ENCODE data around the gene URI1. TPM values are rescaled to one million over a fixed set of nuclear protein-coding genes. Genes with fewer than 3 reads are reported as not detected.
"Not testable (repeated sequence)": the region's sequence is repeated elsewhere in the genome, so short reads cannot be mapped to it uniquely, and the experiment has no call there.

The URI1 gene
- total RNA-seq, 1 experiment from 2014 or later, result 56.0 TPM

DNA sequence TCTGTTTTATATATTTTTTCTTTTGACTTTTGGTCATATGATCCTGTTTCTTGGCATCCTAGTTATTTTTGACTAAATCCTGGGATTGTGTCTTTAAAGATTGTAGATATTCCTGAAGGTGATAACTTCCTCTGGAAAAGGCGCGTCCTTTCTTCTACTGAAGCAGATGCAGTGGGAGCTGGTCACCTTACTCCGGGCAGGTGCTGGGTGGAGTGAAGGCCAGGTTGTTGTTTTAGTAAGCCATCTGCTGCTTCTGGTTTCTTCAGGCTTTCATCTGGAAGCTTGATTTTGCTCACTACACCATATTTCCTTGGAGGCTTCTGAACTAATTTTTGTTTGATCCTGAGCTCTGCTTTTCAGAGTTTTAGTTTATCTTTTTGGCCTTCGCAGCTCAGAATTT, 21.5 kb downstream of the URI1 start:
- H3K9me3 ChIP-seq (ENCODE audit: insufficient read depth, low read depth), result no peaks in the 10 kb centered on the region
- no peaks in the 10 kb centered on the region for H3K27me3 ChIP-seq (ENCODE audit: insufficient read depth, low read depth)
- H3K79me2 ChIP-seq (ENCODE audit: low read depth), result peaks cover 94% of the 10 kb centered on the region
- CTCF ChIA-PET, result no interaction called here
- peaks cover 11% of the 10 kb centered on the region; the same call in 1 of the 2 replicates for H3F3A ChIP-seq (ENCODE audit: insufficient read depth, low read depth)
- POLR2A ChIA-PET (ENCODE audit: unreplicated experiment), result interaction anchor here (0.8 kb wide), 1 partner anchor 357 kb away, joined by 5 read pairs; the partner anchor contains the start of gene POP4
- no peak for TF ChIP-seq EZH2 (IDR thresholded peaks at IDR 0.05; ENCODE audit: low read depth)
- TF ChIP-seq, protein P1, sequence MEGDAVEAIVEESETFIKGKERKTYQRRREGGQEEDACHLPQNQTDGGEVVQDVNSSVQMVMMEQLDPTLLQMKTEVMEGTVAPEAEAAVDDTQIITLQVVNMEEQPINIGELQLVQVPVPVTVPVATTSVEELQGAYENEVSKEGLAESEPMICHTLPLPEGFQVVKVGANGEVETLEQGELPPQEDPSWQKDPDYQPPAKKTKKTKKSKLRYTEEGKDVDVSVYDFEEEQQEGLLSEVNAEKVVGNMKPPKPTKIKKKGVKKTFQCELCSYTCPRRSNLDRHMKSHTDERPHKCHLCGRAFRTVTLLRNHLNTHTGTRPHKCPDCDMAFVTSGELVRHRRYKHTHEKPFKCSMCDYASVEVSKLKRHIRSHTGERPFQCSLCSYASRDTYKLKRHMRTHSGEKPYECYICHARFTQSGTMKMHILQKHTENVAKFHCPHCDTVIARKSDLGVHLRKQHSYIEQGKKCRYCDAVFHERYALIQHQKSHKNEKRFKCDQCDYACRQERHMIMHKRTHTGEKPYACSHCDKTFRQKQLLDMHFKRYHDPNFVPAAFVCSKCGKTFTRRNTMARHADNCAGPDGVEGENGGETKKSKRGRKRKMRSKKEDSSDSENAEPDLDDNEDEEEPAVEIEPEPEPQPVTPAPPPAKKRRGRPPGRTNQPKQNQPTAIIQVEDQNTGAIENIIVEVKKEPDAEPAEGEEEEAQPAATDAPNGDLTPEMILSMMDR (conservative IDR thresholded peaks at IDR 0.05), result no peak
- no peaks in the 10 kb centered on the region for H3K4me1 ChIP-seq (replicated peaks; ENCODE audit: insufficient read depth)
- no peak overlapping the region for H3K4me3 ChIP-seq
- intact Hi-C loops (cut with micrococcal nuclease; ENCODE audit: unreplicated experiment), result no loop called here
- BruUV-seq (replicated peaks), result no TSS peak
- no peak for DNase-seq
- no peak overlapping the region for H3K27ac ChIP-seq
- no peaks in the 10 kb centered on the region for H3K9me2 ChIP-seq (ENCODE audit: insufficient read depth)
- H4K20me1 ChIP-seq (ENCODE audit: insufficient read depth), result peaks cover 81% of the 10 kb centered on the region
- no peak overlapping the region for H2AFZ ChIP-seq
- no peaks in the 10 kb centered on the region for H3K36me3 ChIP-seq (ENCODE audit: low read depth)
- no peak overlapping the region for H3K4me2 ChIP-seq

DNA sequence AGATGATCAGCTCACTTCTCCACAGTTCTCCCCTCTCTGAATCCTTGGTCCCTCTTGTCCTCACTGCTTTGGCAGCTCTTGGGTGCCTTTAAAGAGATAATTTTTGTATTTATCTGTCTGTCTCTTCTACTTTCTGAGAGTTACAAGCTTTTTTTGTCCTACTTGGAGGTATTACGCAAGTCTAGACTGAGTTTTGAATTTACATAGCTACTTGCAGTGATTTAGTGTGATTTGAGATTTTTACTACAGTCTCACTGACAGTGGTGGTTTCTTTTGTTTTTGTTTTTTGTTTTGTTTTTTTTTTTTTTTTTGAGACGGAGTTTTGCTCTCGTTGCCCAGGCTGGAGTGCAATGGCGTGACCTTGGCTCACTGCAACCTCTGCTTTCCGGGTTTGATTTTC, 22.1 kb downstream of the URI1 start:
- CTCF ChIA-PET, result no interaction called here
- POLR2A ChIA-PET (ENCODE audit: unreplicated experiment), result interaction anchor here (0.8 kb wide), 1 partner anchor 358 kb away, joined by 5 read pairs; the partner anchor contains the start of gene POP4
- Histone ChIP-seq H3K4me1 (replicated peaks; ENCODE audit: insufficient read depth) (no peaks in the 10 kb centered on the region), H2AFZ (no peak overlapping the region), H3K79me2 (ENCODE audit: low read depth) (peaks cover 94% of the 10 kb centered on the region), H3K9me2 (ENCODE audit: insufficient read depth) (no peaks in the 10 kb centered on the region), H3F3A (ENCODE audit: insufficient read depth, low read depth) (peaks cover 11% of the 10 kb centered on the region; the same call in 1 of the 2 replicates), H3K27me3 (ENCODE audit: insufficient read depth, low read depth) (no peaks in the 10 kb centered on the region), H3K27ac (no peak overlapping the region), H3K4me2 (no peak overlapping the region), H4K20me1 (ENCODE audit: insufficient read depth) (peaks cover 83% of the 10 kb centered on the region), H3K4me3 (no peak overlapping the region), H3K9me3 (ENCODE audit: insufficient read depth, low read depth) (no peaks in the 10 kb centered on the region), H3K36me3 (ENCODE audit: low read depth) (no peaks in the 10 kb centered on the region)
- no peak for TF ChIP-seq EZH2 (IDR thresholded peaks at IDR 0.05; ENCODE audit: low read depth)
- TF ChIP-seq, protein P1 (conservative IDR thresholded peaks at IDR 0.05), result no peak
- no peak for DNase-seq
- intact Hi-C loops (cut with micrococcal nuclease; ENCODE audit: unreplicated experiment), result no loop called here
- BruUV-seq (replicated peaks), result no TSS peak

DNA sequence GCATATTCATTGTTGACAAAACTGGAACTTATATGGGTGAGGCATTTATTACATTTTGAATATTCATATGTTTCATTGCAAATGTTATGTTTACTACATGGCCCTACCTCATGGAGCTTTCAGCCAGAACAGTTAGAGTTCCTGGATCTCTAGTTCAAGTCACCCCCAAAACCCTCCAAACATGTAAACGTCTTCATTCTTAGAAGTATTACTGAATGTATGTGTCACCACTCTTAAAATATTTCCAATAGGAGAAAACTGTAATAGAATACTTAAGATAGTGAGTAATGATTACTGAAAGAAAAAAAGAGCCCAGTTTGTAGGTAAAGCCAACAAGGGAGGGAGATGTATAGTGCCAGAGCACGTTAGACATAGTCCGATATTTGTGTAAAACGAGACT, 23.5 kb downstream of the URI1 start:
- peaks cover 94% of the 10 kb centered on the region for H3K79me2 ChIP-seq (ENCODE audit: low read depth)
- H2AFZ ChIP-seq, result no peak overlapping the region
- no peaks in the 10 kb centered on the region for H3K9me3 ChIP-seq (ENCODE audit: insufficient read depth, low read depth)
- ChIA-PET POLR2A (ENCODE audit: unreplicated experiment) (interaction anchor here (0.7 kb wide), 1 partner anchor 153 kb away, joined by 7 read pairs; no protein-coding TSS in a partner anchor), CTCF (no interaction called here)
- H3K4me3 ChIP-seq, result no peak overlapping the region
- H3K4me2 ChIP-seq, result no peak overlapping the region
- DNase-seq, result no peak
- no peaks in the 10 kb centered on the region for H3K4me1 ChIP-seq (replicated peaks; ENCODE audit: insufficient read depth)
- intact Hi-C loops (cut with micrococcal nuclease; ENCODE audit: unreplicated experiment), result no loop called here
- no peak overlapping the region for H3K27ac ChIP-seq
- TF ChIP-seq EZH2 (IDR thresholded peaks at IDR 0.05; ENCODE audit: low read depth), result no peak
- TF ChIP-seq, protein P1 (conservative IDR thresholded peaks at IDR 0.05), result no peak
- H4K20me1 ChIP-seq (ENCODE audit: insufficient read depth), result peaks cover 82% of the 10 kb centered on the region
- peaks cover 11% of the 10 kb centered on the region; the same call in 1 of the 2 replicates for H3F3A ChIP-seq (ENCODE audit: insufficient read depth, low read depth)
- H3K36me3 ChIP-seq (ENCODE audit: low read depth), result no peaks in the 10 kb centered on the region
- no TSS peak for BruUV-seq (replicated peaks)
- H3K9me2 ChIP-seq (ENCODE audit: insufficient read depth), result no peaks in the 10 kb centered on the region
- no peaks in the 10 kb centered on the region for H3K27me3 ChIP-seq (ENCODE audit: insufficient read depth, low read depth)

DNA sequence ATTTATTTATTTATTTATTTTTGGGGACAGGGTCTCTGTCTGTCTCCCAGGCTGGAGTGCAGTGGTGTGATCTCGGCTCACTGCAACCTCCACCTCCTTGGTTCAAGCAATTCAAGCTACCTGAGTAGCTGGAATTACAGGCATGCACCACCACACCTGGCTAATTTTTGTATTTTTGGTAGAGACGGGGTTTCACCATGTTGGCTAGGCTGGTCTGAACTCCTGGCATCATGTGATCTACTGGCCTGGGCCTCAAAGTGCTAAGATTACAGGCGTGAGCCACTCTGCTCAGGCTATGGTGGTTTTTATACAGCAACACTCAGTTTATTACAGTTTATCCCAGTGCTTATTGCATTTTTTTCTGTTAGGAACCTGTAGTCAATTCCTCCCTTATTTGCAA, 24.1 kb downstream of the URI1 start:
- H3K4me2 ChIP-seq; intact Hi-C loops (cut with micrococcal nuclease; ENCODE audit: unreplicated experiment); BruUV-seq (replicated peaks); H2AFZ ChIP-seq; H3K27ac ChIP-seq; H3K9me2 ChIP-seq (ENCODE audit: insufficient read depth); CTCF ChIA-PET; H3K27me3 ChIP-seq (ENCODE audit: insufficient read depth, low read depth); H3K4me1 ChIP-seq (replicated peaks; ENCODE audit: insufficient read depth); H3K9me3 ChIP-seq (ENCODE audit: insufficient read depth, low read depth); H3K36me3 ChIP-seq (ENCODE audit: low read depth); H3K4me3 ChIP-seq; DNase-seq: not testable (repeated sequence)
- Histone ChIP-seq H3K79me2 (ENCODE audit: low read depth) (peaks cover 95% of the 10 kb centered on the region), H4K20me1 (ENCODE audit: insufficient read depth) (peaks cover 84% of the 10 kb centered on the region), H3F3A (ENCODE audit: insufficient read depth, low read depth) (peaks cover 11% of the 10 kb centered on the region; the same call in 1 of the 2 replicates)
- POLR2A ChIA-PET (ENCODE audit: unreplicated experiment), result interaction anchor here (0.6 to 0.7 kb wide), 2 partner anchors 153 to 274 kb away, joined by 7 to 9 read pairs; no protein-coding TSS in a partner anchor

Data from PC-9 (cell line).